GM19351 (cell line): ENCODE measurements around the gene SCYGR2.
"Not testable (repeated sequence)": the region's sequence is repeated elsewhere in the genome, so short reads cannot be mapped to it uniquely, and the experiment has no call there.

Experiments used
- ATAC-seq: cut with Tn5 transposase; IDR thresholded peaks from one replicate; pipeline ENCODE4 v1.9.1; 2021; ENCODE audit warnings: mild to moderate bottlenecking, moderate library complexity; ENCODE audit not compliant: unreplicated experiment

Gene SCYGR2, protein sequence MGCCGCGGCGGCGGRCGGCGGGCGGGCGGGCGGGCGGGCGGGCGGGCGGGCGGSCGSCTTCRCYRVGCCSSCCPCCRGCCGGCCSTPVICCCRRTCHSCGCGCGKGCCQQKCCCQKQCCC

DNA sequence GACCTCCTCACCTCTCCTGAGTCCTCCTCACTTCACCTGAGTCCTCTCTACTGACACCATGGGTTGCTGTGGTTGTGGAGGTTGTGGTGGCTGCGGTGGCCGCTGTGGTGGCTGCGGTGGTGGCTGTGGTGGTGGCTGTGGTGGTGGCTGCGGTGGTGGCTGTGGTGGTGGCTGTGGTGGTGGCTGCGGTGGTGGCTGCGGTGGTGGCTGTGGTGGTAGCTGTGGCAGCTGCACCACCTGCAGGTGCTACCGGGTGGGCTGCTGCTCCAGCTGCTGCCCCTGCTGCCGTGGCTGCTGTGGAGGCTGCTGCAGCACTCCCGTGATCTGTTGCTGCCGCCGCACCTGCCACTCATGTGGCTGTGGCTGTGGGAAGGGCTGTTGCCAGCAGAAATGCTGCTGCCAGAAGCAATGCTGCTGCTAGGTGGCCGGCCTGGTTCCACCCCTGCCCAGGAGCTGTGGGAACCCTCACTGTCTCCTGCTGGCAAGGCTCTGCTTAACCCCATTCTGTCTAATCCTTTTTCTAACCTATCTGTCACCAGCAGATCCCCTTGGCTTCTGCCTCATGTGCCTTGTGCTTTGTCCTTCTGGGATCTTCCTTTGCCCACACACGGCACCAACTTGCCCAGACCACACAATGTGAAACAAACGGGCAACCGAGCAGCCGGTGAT, at the start of gene SCYGR2:
SCYGR2 (plus strand) TSS at position 59 of the 669 bp plus-strand sequence; CDS start at position 59, 0 bp downstream.
- not testable (repeated sequence) for ATAC-seq

DNA sequence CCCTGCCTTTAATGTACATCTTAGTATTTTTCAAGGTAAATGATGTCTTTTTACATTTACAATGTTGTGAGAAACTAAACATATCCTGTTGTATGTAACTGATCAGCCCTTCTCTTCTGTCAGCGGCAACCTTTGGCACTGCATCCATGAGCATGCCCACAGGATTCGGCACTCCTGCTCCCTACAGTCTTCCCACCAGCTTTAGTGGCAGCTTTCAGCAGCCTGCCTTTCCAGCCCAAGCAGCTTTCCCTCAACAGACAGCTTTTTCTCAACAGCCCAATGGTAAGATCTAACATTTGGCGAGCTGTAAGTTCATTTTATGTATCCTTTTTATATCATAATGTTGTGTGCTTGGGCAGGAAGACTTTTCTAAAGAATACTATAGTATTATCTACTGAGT, 46.9 kb upstream of the SCYGR2 start:
- no peak for ATAC-seq

GRCh38 chr2:227562581-227562980, 36.1 kb upstream of the SCYGR2 start:
- no peak for ATAC-seq

DNA sequence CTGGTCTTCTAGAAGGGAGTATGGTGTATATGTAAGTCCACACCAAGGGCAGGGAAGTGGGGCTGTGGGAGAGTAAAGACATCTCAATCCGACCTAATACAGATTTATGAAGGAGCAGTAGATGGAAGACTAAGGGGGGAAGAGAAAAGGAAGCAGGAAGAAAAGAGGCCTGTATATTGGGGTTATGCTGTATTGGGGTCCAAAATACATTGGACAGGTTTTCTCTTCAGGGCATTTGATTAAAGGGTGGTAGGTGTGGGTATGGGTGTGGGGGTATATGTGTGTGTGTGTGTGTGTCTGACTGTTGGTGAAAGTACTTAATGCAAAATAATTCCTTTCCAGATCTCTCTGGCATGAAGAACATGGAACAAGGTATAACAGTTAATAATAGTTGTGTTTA, 33.6 kb upstream of the SCYGR2 start:
- ATAC-seq = no peak

DNA sequence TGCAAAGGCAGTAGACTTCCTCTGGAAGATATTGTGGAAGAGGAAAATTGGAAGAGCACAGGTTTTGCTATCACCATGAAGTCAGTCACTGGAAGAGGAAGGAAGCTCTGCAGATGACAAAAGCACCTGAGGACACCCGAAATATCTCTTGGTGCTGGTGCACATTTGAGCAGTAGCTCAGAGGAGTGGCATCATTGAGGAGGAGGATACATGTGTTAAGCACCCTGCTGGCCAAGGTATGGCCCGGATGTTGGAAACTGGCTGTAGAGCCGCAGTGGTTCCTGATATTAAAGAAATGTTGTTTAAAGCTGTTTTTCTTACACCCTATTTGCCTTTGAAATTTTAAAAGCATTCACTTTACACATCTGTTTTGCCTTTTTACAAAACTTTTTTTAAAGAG, 32.7 kb upstream of the SCYGR2 start:
- ATAC-seq = no peak

- ATAC-seq = no peak
Measured at GRCh38 chr2:227568852-227569169, 29.9 kb upstream of the SCYGR2 start.

- no peak for ATAC-seq
Measured at GRCh38 chr2:227570615-227571014, 28.1 kb upstream of the SCYGR2 start.

DNA sequence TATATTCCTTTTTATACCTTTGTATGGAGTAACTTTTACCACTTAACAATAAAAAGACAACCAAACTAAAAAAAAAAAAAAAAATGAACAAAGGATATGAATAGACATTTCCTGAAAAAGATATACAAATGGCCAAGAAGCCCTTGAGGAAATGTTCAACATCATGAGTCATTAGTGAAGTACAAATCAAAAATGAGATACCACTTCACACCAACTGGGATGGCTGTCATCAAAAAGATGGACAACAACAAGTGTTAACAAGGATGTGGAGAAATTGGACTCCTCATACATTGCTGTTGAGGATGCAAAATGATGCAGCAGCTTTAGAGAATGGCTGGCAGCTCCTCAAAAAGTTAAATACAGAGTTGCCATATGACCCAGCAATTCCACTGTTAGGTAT, 22.6 kb upstream of the SCYGR2 start:
- no peak for ATAC-seq

GRCh38 chr2:227576812-227577211, 21.9 kb upstream of the SCYGR2 start:
- no peak for ATAC-seq

DNA sequence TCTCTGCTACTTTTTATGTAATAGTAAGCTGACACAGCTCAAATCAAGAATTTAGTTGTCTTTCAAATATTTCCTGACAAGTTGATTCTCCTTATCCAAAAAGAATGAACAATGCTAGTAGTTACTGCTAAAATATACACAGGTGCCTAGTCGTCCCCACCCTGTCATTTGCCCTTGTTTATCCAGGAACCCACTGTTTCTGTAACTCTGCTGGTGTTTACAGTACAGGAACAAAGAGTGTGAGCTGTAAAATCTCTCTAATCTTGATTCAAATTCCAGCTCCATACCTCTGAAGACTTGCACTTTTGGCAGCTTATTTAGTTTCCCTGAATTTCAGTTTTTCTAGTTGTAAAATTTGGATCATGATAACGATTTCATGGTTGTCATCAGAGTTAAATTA, 21.1 kb upstream of the SCYGR2 start:
- no peak for ATAC-seq

GRCh38 chr2:227578642-227579041, 20.1 kb upstream of the SCYGR2 start:
- ATAC-seq = no peak

DNA sequence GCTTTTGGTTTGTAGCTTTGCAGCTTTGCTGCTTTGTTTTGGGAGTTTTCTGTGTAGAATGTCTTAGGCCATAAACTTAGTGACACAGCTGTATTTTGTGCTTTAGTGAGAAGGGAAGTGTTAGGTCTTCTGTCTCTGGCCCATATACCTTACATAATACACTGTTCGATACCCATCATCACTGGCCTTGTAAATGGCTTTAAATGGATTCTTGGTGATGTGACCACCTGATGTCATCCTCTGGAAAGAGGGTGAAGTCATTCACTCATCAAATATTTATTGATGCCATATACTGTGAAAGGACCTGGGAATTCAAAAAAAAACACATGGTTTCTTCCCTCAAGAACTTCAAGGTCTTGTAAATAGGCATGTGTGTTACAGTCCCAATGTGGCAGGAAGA, 18.9 kb upstream of the SCYGR2 start:
- no peak for ATAC-seq

GRCh38 chr2:227582369-227582768, 16.3 kb upstream of the SCYGR2 start:
- ATAC-seq = no peak

DNA sequence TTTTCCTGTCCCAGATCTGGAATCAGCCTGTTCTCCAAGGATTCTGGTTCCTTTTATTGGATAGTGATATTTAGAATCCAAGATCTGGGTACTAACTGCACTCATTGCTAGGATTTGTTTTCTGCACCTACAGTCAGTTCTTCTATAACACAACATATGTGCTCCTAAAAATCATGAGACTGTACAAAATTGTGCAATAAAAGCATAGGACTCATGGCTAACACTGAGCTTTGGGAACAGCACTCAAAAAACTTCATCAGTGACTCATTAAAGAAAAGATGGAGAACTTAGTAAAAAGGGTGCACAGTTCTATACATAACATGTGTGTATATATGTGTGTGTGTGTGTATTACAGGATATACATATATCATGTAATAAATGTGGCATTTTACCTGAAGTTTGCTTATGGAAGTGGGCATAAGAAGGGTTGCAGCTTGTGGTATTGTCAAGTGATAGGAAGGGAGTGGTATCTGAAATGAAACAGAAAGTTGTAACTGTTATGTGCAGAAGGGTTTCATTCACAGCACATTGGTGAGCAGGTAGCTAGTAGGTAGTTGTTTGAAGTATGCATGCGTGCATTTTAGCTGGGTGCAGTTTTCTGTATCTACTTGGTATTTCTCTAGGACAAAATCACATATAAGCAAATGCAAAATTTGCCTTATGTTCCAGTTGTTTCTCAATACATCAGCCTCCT, 5.9 kb upstream of the SCYGR2 start:
- peak; percentile 89 for ATAC-seq

GRCh38 chr2:227595797-227596196, 2.9 kb upstream of the SCYGR2 start:
- ATAC-seq = no peak

- no peak for ATAC-seq
Measured at GRCh38 chr2:227597036-227597435, 1.7 kb upstream of the SCYGR2 start.

GRCh38 chr2:227597998-227598397, 695 bp upstream of the SCYGR2 start:
- ATAC-seq = no peak

- ATAC-seq = no peak
Measured at GRCh38 chr2:227602358-227602757, 3.7 kb downstream of the SCYGR2 start.

DNA sequence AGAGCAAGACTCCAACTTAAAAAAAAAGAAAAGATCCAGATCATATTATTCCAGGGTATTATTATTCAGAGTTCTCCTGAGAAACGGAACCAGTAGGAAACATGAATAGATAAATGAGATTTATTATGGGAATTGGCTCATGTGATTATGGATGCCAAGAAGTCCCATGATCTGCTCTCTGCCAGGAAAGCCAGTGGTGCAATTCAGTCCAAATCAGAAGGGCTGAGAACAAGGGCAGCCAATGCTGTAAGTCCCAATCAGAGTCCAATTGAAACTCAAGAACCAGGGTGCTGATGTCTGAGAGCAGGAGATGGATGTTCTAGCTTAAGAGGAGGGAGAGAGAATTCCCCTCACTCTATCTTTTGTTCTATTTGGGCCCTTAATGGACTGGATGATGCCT, 7.8 kb downstream of the SCYGR2 start:
- ATAC-seq = no peak

- ATAC-seq = no peak
Measured at GRCh38 chr2:227607941-227608340, 9.2 kb downstream of the SCYGR2 start.

GRCh38 chr2:227608561-227609338, 10.1 kb downstream of the SCYGR2 start:
- ATAC-seq = peak; percentile 71

DNA sequence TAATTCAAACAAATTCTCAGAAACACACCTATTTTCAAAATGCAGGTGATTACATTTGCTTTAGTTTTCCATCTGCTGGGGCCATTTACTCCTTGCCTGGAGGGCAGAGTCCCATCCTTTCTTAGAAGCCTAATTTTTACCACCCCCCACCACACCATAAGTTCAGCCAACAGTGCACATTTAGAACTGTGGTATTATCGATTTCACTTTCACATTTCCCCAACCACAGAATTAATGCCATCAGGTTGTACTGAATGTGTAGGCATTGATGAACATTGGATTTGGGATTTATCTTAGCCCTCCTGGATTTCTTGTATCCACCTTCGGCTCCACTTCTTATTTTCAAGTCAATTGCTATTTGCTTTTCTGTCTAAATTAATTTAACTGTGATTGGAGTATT, 11.4 kb downstream of the SCYGR2 start:
- ATAC-seq = no peak
